ENCODE results near the gene CFAP91.
"Not testable (repeated sequence)": the region's sequence is repeated elsewhere in the genome, so short reads cannot be mapped to it uniquely, and the experiment has no call there.

CFAP91 gene

DNA sequence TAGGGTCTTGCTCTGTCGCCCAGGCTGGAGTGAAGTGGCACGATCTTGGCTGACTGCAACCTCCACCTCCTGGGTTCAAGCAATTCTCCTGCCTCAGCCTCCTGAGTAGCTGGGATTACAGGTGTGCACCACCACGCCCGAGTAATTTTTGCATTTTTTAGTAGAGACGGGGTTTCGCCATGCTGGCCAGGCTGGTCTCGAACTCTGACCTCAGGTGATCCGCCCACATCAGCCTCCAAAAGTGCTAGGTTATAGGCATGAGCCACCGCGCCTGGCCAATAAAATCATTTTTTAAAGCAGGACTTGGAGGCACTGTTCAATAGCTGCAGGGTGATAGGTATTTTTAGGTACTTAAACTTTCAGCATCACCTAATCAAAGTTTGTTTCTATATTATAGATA lies 24.6 kb upstream of the CFAP91 start:
- not testable (repeated sequence) for DNase-seq

DNA sequence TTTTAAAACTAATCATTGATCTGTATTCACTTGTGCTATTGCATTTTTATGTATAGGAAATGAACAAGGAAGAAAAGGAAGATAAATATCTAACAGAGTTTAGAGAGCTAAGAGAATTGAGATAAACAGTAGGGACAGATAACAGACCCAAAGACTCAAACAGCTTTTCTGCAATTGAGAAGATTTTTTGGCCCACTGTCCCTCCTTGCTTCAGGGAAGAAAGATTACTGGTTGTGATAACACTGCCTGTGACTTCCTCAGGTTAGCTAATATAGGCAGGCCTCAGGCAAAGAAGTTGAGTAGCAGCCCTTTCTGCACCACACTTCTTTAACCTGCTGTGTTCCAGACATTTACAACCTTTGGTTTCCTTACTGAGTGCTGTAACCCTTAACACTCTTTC lies 22.9 kb upstream of the CFAP91 start:
- no peak for DNase-seq

DNA sequence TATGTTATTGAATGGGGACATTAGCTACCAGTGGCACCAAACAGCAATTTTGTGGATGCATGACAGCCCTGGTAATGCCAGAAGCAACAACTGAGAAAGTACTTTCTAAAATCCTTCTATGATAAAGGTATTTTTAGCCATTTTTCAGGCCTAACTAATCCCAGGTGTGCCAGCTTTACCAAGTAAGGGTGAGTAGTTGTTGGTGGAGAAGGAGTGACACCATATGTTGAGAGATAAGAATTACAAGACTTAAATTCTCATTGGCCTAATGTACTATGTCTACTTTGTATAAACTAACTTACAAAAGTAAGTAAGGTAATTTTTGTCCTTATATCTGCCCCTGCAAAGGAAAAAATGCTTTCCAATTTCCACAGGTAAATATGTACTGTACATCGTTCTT lies 21.5 kb upstream of the CFAP91 start:
- DNase-seq: no peak

GRCh38 chr3:119683421-119683820 lies 19.4 kb upstream of the CFAP91 start:
- no peak for DNase-seq

DNA sequence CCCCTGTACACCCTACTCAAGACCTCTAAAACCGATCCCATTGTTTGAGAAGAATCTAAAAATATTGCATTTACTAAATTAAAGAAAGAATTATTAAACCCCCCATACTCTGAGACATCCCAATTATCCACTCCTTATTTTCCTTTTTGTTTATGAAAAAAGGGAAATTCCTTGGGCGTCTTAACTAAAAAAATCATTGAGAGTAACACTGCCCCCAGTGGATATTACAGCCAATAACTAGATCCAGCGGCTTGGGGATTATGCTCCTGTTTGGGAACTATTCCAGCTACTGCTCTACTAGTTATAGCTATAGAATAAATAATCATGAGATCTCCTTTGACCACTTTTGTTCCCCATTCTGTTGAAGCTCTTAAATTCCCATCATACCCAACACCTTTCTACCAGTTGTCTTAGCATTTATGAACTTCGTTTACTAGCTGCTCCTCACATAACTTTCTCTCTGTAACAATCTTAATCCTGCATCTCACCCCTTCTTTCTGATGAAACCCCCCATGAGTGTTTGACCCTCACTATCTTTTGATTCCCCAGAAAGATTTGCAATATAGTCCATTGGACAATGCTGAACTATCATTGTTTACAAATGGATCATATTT lies 12.7 kb upstream of the CFAP91 start:
- DNase-seq: no peak

DNA sequence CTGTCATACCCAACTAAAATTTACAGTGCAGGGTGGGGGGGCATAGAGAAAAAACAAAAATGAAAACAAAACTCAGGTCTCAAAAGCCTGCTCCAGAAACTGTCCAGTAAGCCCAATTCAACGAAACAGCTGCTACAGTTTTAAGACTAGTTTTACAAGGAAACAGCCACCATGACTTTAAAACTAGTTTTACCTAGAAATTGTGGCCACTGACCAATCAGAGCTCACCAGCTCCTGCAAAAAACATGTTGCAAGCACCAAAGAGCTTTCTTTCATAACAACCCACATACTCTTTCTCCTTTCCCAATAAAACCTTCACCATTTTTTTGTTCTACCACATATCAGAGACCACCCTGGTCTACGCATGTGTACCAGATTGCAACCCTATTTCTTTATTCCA lies 7.3 kb upstream of the CFAP91 start:
- no peak for DNase-seq

DNA sequence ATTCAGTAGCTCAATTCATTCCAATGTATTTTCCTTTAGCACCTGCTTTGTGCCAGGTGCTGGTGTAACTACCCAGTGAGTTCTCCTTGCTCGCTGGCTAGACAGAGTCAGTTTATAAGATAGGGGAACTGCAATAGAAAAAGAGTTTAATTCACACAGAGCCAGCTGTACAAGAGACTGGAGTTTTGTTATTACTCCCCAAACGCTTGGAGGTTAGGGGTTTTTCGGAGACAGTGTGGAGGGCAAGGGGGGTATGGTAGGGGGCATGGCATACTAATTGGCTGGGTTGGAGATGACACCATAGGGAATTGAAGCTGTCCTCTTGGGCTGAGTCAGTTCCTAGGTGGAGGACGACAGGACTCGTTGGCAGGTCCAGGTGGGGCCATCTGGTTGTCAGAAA lies 5.4 kb upstream of the CFAP91 start:
- no peak for DNase-seq

DNA sequence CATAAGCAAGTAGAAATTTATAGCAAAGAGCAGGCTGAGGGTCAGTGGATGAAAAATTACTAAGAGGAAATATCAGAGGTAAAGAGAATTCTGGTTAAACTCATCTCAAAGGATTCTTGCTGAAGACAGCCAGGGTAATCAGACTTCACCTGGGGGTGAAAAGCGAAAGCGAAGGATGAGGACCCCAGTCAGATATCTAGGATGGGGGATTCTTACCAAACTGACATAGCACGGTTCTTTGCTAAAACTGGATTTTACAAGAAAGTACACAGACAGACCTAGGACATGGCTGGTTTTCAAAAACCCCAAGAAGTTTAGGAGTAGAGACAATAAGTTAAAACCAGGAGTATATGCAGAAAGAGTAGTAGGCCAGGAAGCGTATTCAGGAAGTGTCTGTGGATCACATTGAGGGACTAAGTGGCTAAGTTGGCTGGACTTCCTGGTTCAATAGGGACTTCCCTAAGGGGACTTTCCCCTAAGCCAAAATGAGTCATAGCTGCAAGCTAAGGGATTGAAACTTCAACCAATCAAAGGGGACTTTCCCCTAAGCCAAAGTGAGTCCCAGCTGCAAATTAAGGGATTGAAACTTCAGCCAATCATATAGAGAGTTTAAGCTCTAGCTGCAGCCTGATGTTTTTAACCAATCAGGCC lies 2.4 kb upstream of the CFAP91 start:
- DNase-seq: no peak

DNA sequence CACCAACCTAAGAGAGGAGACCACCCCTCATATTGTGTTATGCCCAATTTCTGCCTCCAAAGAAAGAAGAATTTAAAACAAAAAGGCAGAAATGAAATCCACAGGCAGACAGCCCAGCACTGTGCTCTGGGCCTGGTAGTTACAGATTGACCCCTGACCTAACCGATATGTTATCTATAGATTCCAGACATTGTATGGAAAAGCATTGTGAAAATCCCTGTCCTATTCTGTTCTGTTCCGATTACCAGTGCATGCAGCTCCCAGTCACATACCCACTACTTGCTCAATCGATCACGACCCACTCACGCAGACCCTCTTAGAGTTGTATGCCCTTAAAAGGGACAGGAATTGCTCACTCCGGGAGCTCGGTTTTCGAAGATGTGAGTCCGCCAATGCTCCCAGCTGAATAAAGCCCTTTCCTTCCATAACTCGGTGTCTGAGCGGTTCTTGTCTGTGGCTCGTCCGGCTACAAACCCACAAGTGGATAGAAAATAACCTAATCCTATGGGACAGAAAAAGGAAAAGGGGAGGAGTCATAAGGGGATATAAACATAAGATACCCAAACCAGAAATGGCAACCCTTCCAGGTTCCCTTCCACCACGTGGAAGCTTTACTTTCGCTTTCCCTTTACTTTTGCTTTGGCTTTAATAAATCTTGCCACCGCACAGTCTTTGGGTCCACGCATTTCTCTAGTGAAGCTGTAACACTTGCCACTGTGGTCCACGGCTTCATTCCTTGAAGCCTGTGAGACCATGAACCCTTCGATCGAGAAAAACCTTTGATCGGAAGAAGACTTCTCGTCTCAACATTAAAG lies 1.7 kb upstream of the CFAP91 start:
- no peak for DNase-seq

DNA sequence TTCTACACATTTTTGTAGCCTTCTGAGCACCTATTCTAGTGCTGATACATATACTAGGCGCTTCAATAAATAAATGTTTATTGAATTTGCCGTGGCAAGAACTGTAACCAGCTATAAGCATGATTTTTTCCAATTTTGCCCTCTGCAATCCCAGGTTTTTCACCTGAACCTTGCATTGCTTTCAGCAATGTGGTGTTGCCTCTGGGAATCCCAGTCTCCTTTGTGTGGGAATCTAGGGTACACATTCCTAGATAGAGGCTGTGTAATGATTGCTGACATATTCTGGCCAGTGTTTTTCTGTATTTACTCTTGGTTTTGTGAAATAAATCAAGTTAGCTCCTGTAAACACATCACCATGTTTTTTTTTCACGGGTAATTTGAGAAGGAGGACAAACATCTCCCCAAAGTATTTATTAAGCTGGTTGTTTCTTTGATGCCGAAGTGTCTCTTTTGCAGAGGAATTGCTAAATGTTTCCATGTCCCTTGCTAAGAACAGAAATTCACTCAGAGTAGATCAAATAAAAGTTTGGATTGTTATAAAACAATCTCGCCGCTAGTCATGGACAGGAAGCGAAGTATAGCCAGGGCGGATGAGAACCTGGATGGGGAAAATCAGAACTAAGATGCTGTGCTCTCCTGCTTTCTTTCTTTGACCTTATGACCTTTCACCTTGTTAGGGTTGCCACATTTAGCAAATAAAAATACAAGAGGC lies 1.2 kb downstream of the CFAP91 start:
- no peak for DNase-seq

GRCh38 chr3:119715105-119715504 lies 12.3 kb downstream of the CFAP91 start:
- no peak for DNase-seq

GRCh38 chr3:119716998-119717397 lies 14.2 kb downstream of the CFAP91 start:
- DNase-seq: no peak

- DNase-seq: no peak
Observed at GRCh38 chr3:119717520-119717919, 14.7 kb downstream of the CFAP91 start.

GRCh38 chr3:119723022-119723421 lies 20.2 kb downstream of the CFAP91 start:
- DNase-seq: no peak

GRCh38 chr3:119726909-119727308 lies 24.1 kb downstream of the CFAP91 start:
- DNase-seq: no peak

DNA sequence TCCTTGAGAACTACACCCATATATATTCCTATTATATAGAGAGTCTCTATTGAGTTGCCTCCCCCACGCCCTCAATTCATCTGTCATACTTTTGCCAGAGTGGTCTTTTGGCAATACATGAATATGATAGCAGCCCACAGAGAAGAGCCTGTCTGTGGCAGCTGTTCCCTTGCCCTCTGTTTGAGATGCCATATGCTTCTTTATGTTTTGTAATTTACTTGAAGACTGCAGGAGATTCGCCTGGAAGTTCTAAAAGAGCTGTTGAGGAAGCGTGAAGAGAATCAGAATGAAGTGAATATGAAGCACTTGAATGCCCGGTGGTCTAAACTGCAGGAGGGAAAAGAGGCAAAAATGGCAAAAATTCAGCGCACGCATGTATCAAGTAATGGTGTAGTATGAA lies 27.2 kb downstream of the CFAP91 start:
- no peak for DNase-seq

GRCh38 chr3:119731560-119732343 lies 28.9 kb downstream of the CFAP91 start:
- no peak for DNase-seq

- no peak for DNase-seq
Observed at GRCh38 chr3:119733812-119734211, 31.0 kb downstream of the CFAP91 start.

DNA sequence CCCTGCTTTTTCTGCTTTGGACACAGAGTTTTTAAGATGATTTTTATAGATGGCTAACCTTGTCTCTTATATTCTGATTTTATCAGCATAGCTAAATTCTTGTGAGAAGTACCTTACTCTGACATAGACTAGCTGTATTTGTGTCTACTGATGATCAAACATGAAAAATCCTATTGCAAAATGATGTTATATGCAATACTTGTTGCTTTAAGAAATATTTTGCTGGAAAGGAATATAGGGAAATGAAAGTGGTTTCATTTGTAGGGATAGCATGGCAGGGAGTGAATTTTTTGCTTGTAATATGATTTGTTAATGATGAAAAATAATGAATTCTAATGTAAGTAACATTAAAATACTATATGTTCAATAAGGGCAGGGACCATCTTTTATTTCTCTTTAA lies 35.9 kb downstream of the CFAP91 start:
- DNase-seq: no peak

GRCh38 chr3:119741657-119742590 lies 39.1 kb downstream of the CFAP91 start:
- no peak for DNase-seq

- DNase-seq: no peak
Observed at GRCh38 chr3:119743921-119744320, 41.1 kb downstream of the CFAP91 start.

DNA sequence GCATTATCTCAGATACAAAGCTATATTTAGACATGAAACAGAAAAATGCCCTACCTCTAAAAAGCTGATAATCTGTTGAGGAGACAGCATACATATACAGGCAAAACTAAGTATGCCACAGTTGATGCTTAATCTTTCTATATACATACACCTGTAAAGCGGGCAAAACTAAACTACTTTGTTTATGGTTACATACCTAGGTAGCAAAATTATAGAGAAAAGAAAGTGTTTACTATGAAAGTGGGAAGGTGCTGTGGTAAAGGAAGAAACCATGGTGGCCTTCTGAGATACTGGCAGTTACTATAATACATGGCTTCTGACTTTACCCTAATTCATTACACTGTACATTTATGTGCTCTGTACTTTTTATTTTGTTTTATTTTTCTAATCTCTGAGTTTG lies 43.1 kb downstream of the CFAP91 start:
- no peak for DNase-seq
